K562 (cell line): Measurements from ENCODE around the gene PPAN. TPM values are rescaled to one million over a fixed set of nuclear protein-coding genes. Genes with fewer than 3 reads are reported as not detected.

ENCODE experiments used
- CBFA2T2 ChIP-seq: fragments of 450-650 bp; conservative IDR thresholded peaks from 2 replicates; pipeline ENCODE4 v1.6.1; 2017; ENCODE audit warnings: mild to moderate bottlenecking
- DMBX1 ChIP-seq: fragments of 250-450 bp; sonication (Bioruptor Pico); IDR thresholded peaks from 2 replicates; pipeline ENCODE4 v1.8.0; 2022; ENCODE audit warnings: inconsistent platforms, mild to moderate bottlenecking, moderate library complexity, borderline replicate concordance
- ID3 ChIP-seq, 2 experiments: fragments of 250-450 bp in 1 of 2; fragments of 450-650 bp in 1 of 2; sonication (Bioruptor Pico) in 1 of 2; IDR thresholded peaks; 2 replicates each; pipeline versions ENCODE4 v1.6.1 to v1.8.0; 2016 to 2021; ENCODE audit warnings: mild to moderate bottlenecking in 2 of 2, moderate library complexity in 2 of 2, missing compliant biosample characterization in 1 of 2, missing genetic modification characterization in 1 of 2
- KLF10 ChIP-seq: fragments of 250-450 bp; sonication (Bioruptor Pico); IDR thresholded peaks from 2 replicates; pipeline ENCODE4 v1.6.1; 2021; ENCODE audit warnings: matching md5 sums
- KLF6 ChIP-seq: fragments of 250-450 bp; sonication (Bioruptor Pico); IDR thresholded peaks from 2 replicates; pipeline ENCODE4 v1.4.0; 2020; ENCODE audit warnings: mild to moderate bottlenecking, moderate library complexity, borderline replicate concordance
- MAZ ChIP-seq, 2 experiments: fragments of 450-650 bp in 1 of 2; sonication (generic) in 1 of 2; formaldehyde crosslinking; IDR thresholded peaks in 1 of 2; conservative IDR thresholded peaks in 1 of 2; 2 replicates each; pipeline versions ENCODE4 v1.4.0 to v1.5.0; 2020; ENCODE audit warnings: mild to moderate bottlenecking in 1 of 2, missing genetic modification reagents in 1 of 2
- NRF1 ChIP-seq, 2 experiments: fragments of 450-650 bp; IDR thresholded peaks in 1 of 2; conservative IDR thresholded peaks in 1 of 2; 2 replicates each; pipeline ENCODE4 v1.6.1; 2014; ENCODE audit warnings: mild to moderate bottlenecking in 2 of 2
- PCBP1 ChIP-seq: fragments of 200-400 bp; formaldehyde crosslinking; IDR thresholded peaks from 2 replicates; pipeline ENCODE4 v1.6.1; 2018; ENCODE audit warnings: mild to moderate bottlenecking, low read depth, low read length; ENCODE audit not compliant: poor library complexity, severe bottlenecking
- RBM17 ChIP-seq: fragments of 200-400 bp; formaldehyde crosslinking; IDR thresholded peaks from 2 replicates; pipeline ENCODE4 v1.6.1; 2017; ENCODE audit warnings: low read depth, mild to moderate bottlenecking, low read length, borderline replicate concordance
- RFX1 ChIP-seq: fragments of 450-650 bp; IDR thresholded peaks from 2 replicates; pipeline ENCODE4 v1.6.1; 2016; ENCODE audit warnings: mild to moderate bottlenecking, moderate library complexity
- RNF2 ChIP-seq: sonication (generic); IDR thresholded peaks from 2 replicates; pipeline ENCODE4 v1.6.1; 2016
- RUNX1 ChIP-seq: sonication (generic); IDR thresholded peaks from 2 replicates; pipeline ENCODE4 v1.6.1; 2016; ENCODE audit warnings: antibody characterized with exemption, low read depth
- SIX5 ChIP-seq, 2 experiments: IDR thresholded peaks; 2 replicates each; pipeline ENCODE4 v1.6.1; 2011; ENCODE audit warnings: low read length in 2 of 2, borderline replicate concordance in 1 of 2, low read depth in 1 of 2, mild to moderate bottlenecking in 1 of 2, moderate library complexity in 1 of 2; ENCODE audit not compliant: insufficient read depth in 1 of 2
- SNAPC5 ChIP-seq: fragments of 250-450 bp; sonication (Bioruptor Pico); IDR thresholded peaks from 2 replicates; pipeline ENCODE4 v1.8.0; 2021; ENCODE audit warnings: moderate library complexity, mild to moderate bottlenecking, inconsistent platforms
- SP2 ChIP-seq: IDR thresholded peaks from 2 replicates; pipeline ENCODE4 v1.6.1; 2011; ENCODE audit warnings: mild to moderate bottlenecking, low read depth, low read length, moderate library complexity; ENCODE audit not compliant: poor library complexity, severe bottlenecking; ENCODE audit errors: extremely low read depth
- SREBF2 ChIP-seq: sonication (generic); formaldehyde crosslinking; IDR thresholded peaks from 2 replicates; pipeline ENCODE4 v1.4.0; 2020; ENCODE audit warnings: mild to moderate bottlenecking, missing genetic modification reagents
- TEAD4 ChIP-seq, 2 experiments: sonication (generic) in 1 of 2; formaldehyde crosslinking in 1 of 2; IDR thresholded peaks; 2 replicates each; pipeline versions ENCODE4 v1.6.1 to v1.8.0; 2012 to 2022; ENCODE audit warnings: borderline replicate concordance in 1 of 2, inconsistent platforms in 1 of 2, low read length in 1 of 2, mild to moderate bottlenecking in 1 of 2, missing genetic modification reagents in 1 of 2
- TFAM ChIP-seq: fragments of 250-450 bp; sonication (Bioruptor Pico); conservative IDR thresholded peaks from 2 replicates; pipeline ENCODE4 v1.5.0; 2021; ENCODE audit warnings: mild to moderate bottlenecking, moderate library complexity
- ZFPM2 ChIP-seq: fragments of 250-450 bp; sonication (Bioruptor Pico); IDR thresholded peaks from 2 replicates; pipeline ENCODE4 v1.5.1; 2022; ENCODE audit warnings: mild to moderate bottlenecking
- ZHX1 ChIP-seq: fragments of 150-350 bp; conservative IDR thresholded peaks from 2 replicates; pipeline ENCODE4 v1.6.1; 2014; ENCODE audit warnings: low read length
- ZNF175 ChIP-seq: fragments of 200-800 bp; sonication (Bioruptor generic); IDR thresholded peaks from 2 replicates; pipeline ENCODE4 v1.6.1; 2016; ENCODE audit warnings: low read depth, mild to moderate bottlenecking, missing genetic modification characterization, missing compliant biosample characterization
- ZNF511 ChIP-seq: sonication (generic); formaldehyde crosslinking; IDR thresholded peaks from 2 replicates; pipeline ENCODE4 v1.8.0; 2022; ENCODE audit warnings: mild to moderate bottlenecking, missing genetic modification reagents
- ZNF561 ChIP-seq: fragments of 450-650 bp; formaldehyde crosslinking; conservative IDR thresholded peaks from 2 replicates; pipeline ENCODE4 v1.4.0; 2020; ENCODE audit warnings: mild to moderate bottlenecking, moderate library complexity
- ZNF583 ChIP-seq: fragments of 250-450 bp; sonication (Bioruptor Pico); IDR thresholded peaks from 2 replicates; pipeline ENCODE4 v1.4.0; 2020
- ZNF589 ChIP-seq: fragments of 200-800 bp; sonication (Bioruptor generic); IDR thresholded peaks from 2 replicates; pipeline ENCODE4 v1.6.1; 2016; ENCODE audit warnings: low read depth, missing genetic modification characterization, missing compliant biosample characterization
- polyA plus RNA-seq, 8 experiments: library from polyadenylated mRNA; depleted of rRNA in 4 of 8; stranded (reverse) in 5 of 8; unstranded in 3 of 8; fragments of >200 nt; fragmentation: Nextera tagmentation in 2 of 8; fragmentation: Illumina TruSeq in 1 of 8; extraction: Ambion mirVana in 2 of 8; extraction: Trizol in 1 of 8; gene quantifications; 2 replicates each; pipeline versions ENCODE4 v1.2.1 to v1.2.3, GENCODE V29; 2011 to 2014; ENCODE audit warnings: inconsistent platforms in 1 of 8, missing spikeins in 1 of 8
- total RNA-seq, 7 experiments: library from RNA; depleted of rRNA in 6 of 7; stranded (reverse); fragments of >200 nt in 6 of 7; fragmentation: Illumina TruSeq in 2 of 7; extraction: Trizol in 2 of 7; gene quantifications; 2 replicates each; pipeline versions ENCODE4 v1.2.1 to v1.2.3, GENCODE V29; 2011 to 2021; ENCODE audit warnings: low replicate concordance in 1 of 7

The PPAN gene
- total and polyA plus RNA-seq, 9 of the 15 experiments (the other 6 are each of a cell fraction or from before 2014, with no cell fraction given) = 2.2 to 129 (median 59.1) TPM

- no peak for TF ChIP-seq MAZ (CRISPR knock-in tag; conservative IDR thresholded peaks at IDR 0.05 in 1 of 2, IDR thresholded peaks at IDR 0.05 in 1 of 2)
- no peak for TF ChIP-seq RNF2
- no peak for TF ChIP-seq SP2
- no peak for TF ChIP-seq SIX5 (IDR thresholded peaks at IDR 0.05; ENCODE audit: borderline replicate concordance in 1 of 2, insufficient read depth in 1 of 2, low read depth in 1 of 2, low read length in 2 of 2)
- TF ChIP-seq TFAM (CRISPR knock-in tag) = no peak
- no peak for TF ChIP-seq RFX1
- TF ChIP-seq RUNX1 = no peak
- no peak for TF ChIP-seq ZNF589 (CRISPR knock-in tag)
- peak; percentile 92 for TF ChIP-seq ZNF511 (CRISPR knock-in tag)
- TF ChIP-seq CBFA2T2 = no peak
- peak; percentile 38; the same call in 1 of the 2 replicates for TF ChIP-seq DMBX1 (CRISPR knock-in tag)
- no peak for TF ChIP-seq PCBP1
- TF ChIP-seq KLF10 (CRISPR knock-in tag) = no peak
- no peak for TF ChIP-seq SNAPC5 (CRISPR knock-in tag)
- TF ChIP-seq TEAD4 (IDR thresholded peaks at IDR 0.05; ENCODE audit: low read length) = no peak
- TF ChIP-seq TEAD4 (CRISPR knock-in tag; IDR thresholded peaks at IDR 0.05; ENCODE audit: borderline replicate concordance) = no peak
- no peak for TF ChIP-seq ZFPM2 (CRISPR knock-in tag)
- TF ChIP-seq ZNF583 = no peak
- TF ChIP-seq ZHX1 = no peak
- TF ChIP-seq SREBF2 (CRISPR knock-in tag) = no peak
- TF ChIP-seq RBM17 = no peak
- no peak for TF ChIP-seq ID3 (CRISPR knock-in tag; IDR thresholded peaks at IDR 0.05)
- TF ChIP-seq ID3 (tag; IDR thresholded peaks at IDR 0.05) = no peak
- no peak for TF ChIP-seq NRF1 (conservative IDR thresholded peaks at IDR 0.05 in 1 of 2, IDR thresholded peaks at IDR 0.05 in 1 of 2)
- TF ChIP-seq ZNF175 (CRISPR knock-in tag) = peak; percentile 75; the same call in 1 of the 2 replicates
- TF ChIP-seq ZNF561 = no peak
- TF ChIP-seq KLF6 (CRISPR knock-in tag) = no peak
These were observed 44.3 kb upstream of the PPAN start (continued) for GRCh38 chr19:10061717-10062310.
